ENCODE data around the gene CXCR4. TPM values are rescaled to one million over a fixed set of nuclear protein-coding genes. Genes with fewer than 3 reads are reported as not detected.

CXCR4 gene
- total RNA-seq, 2 experiments from 2014 or later, result 202 to 212 TPM

GRCh38 chr2:136137982-136138381 is 20.0 kb upstream of the CXCR4 start:
- Mint-ChIP-seq H3K9me3 (no peaks in the 10 kb centered on the region), H3K27me3 (peaks cover 55% of the 10 kb centered on the region), H3K4me3 (no peak overlapping the region), H3K4me1 (peaks cover 66% of the 10 kb centered on the region), H3K27ac (no peak overlapping the region), H3K36me3 (ENCODE audit: low read depth) (peaks cover 3% of the 10 kb centered on the region)
- POLR2A ChIA-PET, result interaction anchor here (0.7 to 11.1 kb wide), 6 partner anchors 13 to 189 kb away, joined by 3 to 184 read pairs (median 18); partner anchors contain the start of gene CXCR4
- DNase-seq, result no peak
- CTCF ChIA-PET, result interaction anchor here (0.9 kb wide), 1 partner anchor 247 kb away, joined by 3 read pairs; no protein-coding TSS in a partner anchor

- H3K9me3 Mint-ChIP-seq, result no peaks in the 10 kb centered on the region
- no peak for DNase-seq
- H3K4me1 Mint-ChIP-seq, result peaks cover 77% of the 10 kb centered on the region
- CTCF ChIA-PET, result interaction anchor here (0.6 to 1.0 kb wide), 3 partner anchors 138 to 248 kb away, joined by 3 to 4 read pairs (median 4); no protein-coding TSS in a partner anchor
- peaks cover 48% of the 10 kb centered on the region for H3K27me3 Mint-ChIP-seq
- peak overlapping the region; percentile 86 for H3K27ac Mint-ChIP-seq
- peaks cover 3% of the 10 kb centered on the region for H3K36me3 Mint-ChIP-seq (ENCODE audit: low read depth)
- POLR2A ChIA-PET, result interaction anchor here (0.8 to 11.1 kb wide), 26 partner anchors 12 to 606 kb away, joined by 3 to 184 read pairs (median 6); partner anchors contain the start of genes CXCR4, MCM6, R3HDM1 and ZRANB3
- no peak overlapping the region for H3K4me3 Mint-ChIP-seq
Measured at GRCh38 chr2:136136931-136137330, 19.0 kb upstream of the CXCR4 start.

GRCh38 chr2:136135921-136136906 is 18.3 kb upstream of the CXCR4 start:
- DNase-seq, result peak; percentile 67
- H3K27me3 Mint-ChIP-seq, result peaks cover 43% of the 10 kb centered on the region
- peak overlapping the region; percentile 86 for H3K27ac Mint-ChIP-seq
- no peak overlapping the region for H3K4me3 Mint-ChIP-seq
- ChIA-PET POLR2A (interaction anchor here (0.7 to 11.1 kb wide), 30 partner anchors 11 to 605 kb away, joined by 3 to 184 read pairs (median 6); partner anchors contain the start of genes CXCR4, DARS1, MCM6 and R3HDM1), CTCF (interaction anchor here (0.8 to 1.3 kb wide), 3 partner anchors 151 to 240 kb away, joined by 3 to 4 read pairs (median 3); partner anchors contain the start of gene DARS1)
- peaks cover 3% of the 10 kb centered on the region for H3K36me3 Mint-ChIP-seq (ENCODE audit: low read depth)
- no peaks in the 10 kb centered on the region for H3K9me3 Mint-ChIP-seq
- peaks cover 84% of the 10 kb centered on the region for H3K4me1 Mint-ChIP-seq

DNA sequence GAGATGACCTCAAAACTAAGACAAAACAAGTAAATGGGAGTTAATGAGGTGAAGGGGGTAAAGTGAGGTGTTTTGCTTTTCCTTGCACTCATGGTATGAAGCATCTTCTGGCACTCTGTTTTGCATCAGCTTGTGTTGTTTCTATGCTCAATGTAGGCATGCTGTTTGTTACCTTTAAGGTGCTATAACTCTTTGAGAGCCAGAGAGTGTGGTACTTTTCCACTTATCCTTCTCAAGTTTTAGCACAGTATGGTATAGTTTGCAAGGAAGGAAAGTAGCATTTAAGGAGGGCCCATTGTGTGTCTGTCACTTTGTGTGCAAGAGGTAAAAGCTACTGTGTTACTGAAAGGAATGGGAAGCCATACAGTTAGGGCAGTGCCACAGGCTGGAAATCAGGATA is 17.5 kb upstream of the CXCR4 start:
- Mint-ChIP-seq H3K36me3 (ENCODE audit: low read depth) (peaks cover 3% of the 10 kb centered on the region), H3K4me1 (peaks cover 89% of the 10 kb centered on the region), H3K4me3 (no peak overlapping the region), H3K9me3 (no peaks in the 10 kb centered on the region), H3K27ac (peak overlapping the region; percentile 86), H3K27me3 (peaks cover 44% of the 10 kb centered on the region)
- ChIA-PET POLR2A (interaction anchor here (1.1 to 11.1 kb wide), 22 partner anchors 10 to 260 kb away, joined by 3 to 184 read pairs (median 7); partner anchors contain the start of genes CXCR4, DARS1 and MCM6), CTCF (interaction anchor here (1.3 kb wide), 1 partner anchor 150 kb away, joined by 3 read pairs; the partner anchor contains the start of gene DARS1)
- DNase-seq, result no peak

- peaks cover 3% of the 10 kb centered on the region for H3K36me3 Mint-ChIP-seq (ENCODE audit: low read depth)
Measured at GRCh38 chr2:136134126-136134525, 16.2 kb upstream of the CXCR4 start.

GRCh38 chr2:136133586-136133985 is 15.6 kb upstream of the CXCR4 start:
- DNase-seq, result no peak
- CTCF ChIA-PET, result interaction anchor here (1.0 to 1.5 kb wide), 6 partner anchors 15 to 248 kb away, joined by 3 to 5 read pairs (median 3); no protein-coding TSS in a partner anchor
- Mint-ChIP-seq H3K36me3 (ENCODE audit: low read depth) (peaks cover 3% of the 10 kb centered on the region), H3K4me3 (peak overlapping the region; percentile 27), H3K9me3 (no peaks in the 10 kb centered on the region), H3K27ac (peak overlapping the region; percentile 63), H3K27me3 (peaks cover 47% of the 10 kb centered on the region), H3K4me1 (peaks cover 96% of the 10 kb centered on the region)
- POLR2A ChIA-PET, result interaction anchor here (0.8 to 11.1 kb wide), 13 partner anchors 10 to 258 kb away, joined by 3 to 184 read pairs (median 8); partner anchors contain the start of gene CXCR4

More at GRCh38 chr2:136134126-136134525, 16.2 kb upstream of the CXCR4 start:
- DNase-seq, result peak; percentile 67
- POLR2A ChIA-PET, result interaction anchor here (0.7 to 11.1 kb wide), 16 partner anchors 10 to 259 kb away, joined by 3 to 184 read pairs (median 6); partner anchors contain the start of gene CXCR4
- H3K27ac Mint-ChIP-seq, result peak overlapping the region; percentile 63
- CTCF ChIA-PET, result interaction anchor here (1.0 to 1.5 kb wide), 6 partner anchors 15 to 247 kb away, joined by 3 to 5 read pairs (median 3); no protein-coding TSS in a partner anchor
- peak overlapping the region; percentile 27 for H3K4me3 Mint-ChIP-seq
- peaks cover 94% of the 10 kb centered on the region for H3K4me1 Mint-ChIP-seq
- no peaks in the 10 kb centered on the region for H3K9me3 Mint-ChIP-seq
- peaks cover 45% of the 10 kb centered on the region for H3K27me3 Mint-ChIP-seq

DNA sequence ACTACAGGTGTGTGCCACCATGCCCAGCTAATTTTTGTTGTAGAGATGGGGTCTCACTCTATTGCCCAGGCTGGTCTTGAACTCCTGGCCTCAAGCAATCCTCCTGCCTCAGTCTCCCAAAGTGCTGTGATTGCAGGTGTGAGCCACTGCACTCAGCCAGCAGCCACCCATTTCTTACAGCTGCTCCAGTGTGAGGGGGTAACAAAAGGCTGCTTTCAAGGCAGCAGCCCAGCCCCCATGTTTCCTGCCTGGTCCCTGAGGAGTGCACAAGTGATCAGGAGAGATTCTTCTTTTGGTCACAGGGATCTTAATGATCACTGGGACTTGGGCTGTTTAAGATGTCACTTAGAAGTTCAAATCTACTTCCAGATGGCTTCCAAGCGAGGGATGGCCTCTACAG is 15.2 kb upstream of the CXCR4 start:
- POLR2A ChIA-PET, result interaction anchor here (1.5 to 11.1 kb wide), 9 partner anchors 9 to 257 kb away, joined by 7 to 184 read pairs (median 13); partner anchors contain the start of genes CXCR4, DARS1 and MCM6

DNA sequence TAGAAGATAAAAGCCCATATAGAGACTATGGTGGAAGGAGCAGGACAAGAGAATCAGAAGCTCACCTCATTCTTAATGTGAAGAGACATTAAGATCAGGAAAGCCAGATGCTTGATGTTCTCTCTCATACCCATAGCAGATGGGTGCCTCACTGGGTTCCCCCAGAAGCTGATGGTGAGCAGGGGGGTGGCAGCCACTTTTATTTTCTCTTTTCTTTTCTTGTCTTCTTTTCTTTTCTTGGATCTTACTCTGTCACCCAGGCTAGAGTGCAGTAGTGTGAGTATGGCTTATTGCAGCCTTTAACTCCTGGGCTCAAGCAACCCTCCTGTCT is 14.8 kb upstream of the CXCR4 start:
- no peak for DNase-seq
- Mint-ChIP-seq H3K27me3 (peaks cover 46% of the 10 kb centered on the region), H3K27ac (peak overlapping the region; percentile 86), H3K36me3 (ENCODE audit: low read depth) (peaks cover 3% of the 10 kb centered on the region), H3K4me1 (peaks cover 96% of the 10 kb centered on the region), H3K4me3 (peak overlapping the region; percentile 60), H3K9me3 (no peaks in the 10 kb centered on the region)
- POLR2A ChIA-PET, result interaction anchor here (1.3 to 11.1 kb wide), 10 partner anchors 9 to 257 kb away, joined by 5 to 184 read pairs (median 13); partner anchors contain the start of genes CXCR4, DARS1 and MCM6
- CTCF ChIA-PET, result interaction anchor here (1.9 kb wide), 1 partner anchor 252 kb away, joined by 6 read pairs; no protein-coding TSS in a partner anchor

More for the DNA sequence above, 15.2 kb upstream of the CXCR4 start:
- CTCF ChIA-PET, result interaction anchor here (1.2 to 1.9 kb wide), 3 partner anchors 219 to 251 kb away, joined by 3 to 6 read pairs (median 4); no protein-coding TSS in a partner anchor
- peaks cover 98% of the 10 kb centered on the region for H3K4me1 Mint-ChIP-seq
- H3K27ac Mint-ChIP-seq, result no peak overlapping the region
- no peak for DNase-seq
- peaks cover 48% of the 10 kb centered on the region for H3K27me3 Mint-ChIP-seq
- H3K36me3 Mint-ChIP-seq (ENCODE audit: low read depth), result peaks cover 3% of the 10 kb centered on the region
- H3K9me3 Mint-ChIP-seq, result no peaks in the 10 kb centered on the region
- H3K4me3 Mint-ChIP-seq, result no peak overlapping the region

DNA sequence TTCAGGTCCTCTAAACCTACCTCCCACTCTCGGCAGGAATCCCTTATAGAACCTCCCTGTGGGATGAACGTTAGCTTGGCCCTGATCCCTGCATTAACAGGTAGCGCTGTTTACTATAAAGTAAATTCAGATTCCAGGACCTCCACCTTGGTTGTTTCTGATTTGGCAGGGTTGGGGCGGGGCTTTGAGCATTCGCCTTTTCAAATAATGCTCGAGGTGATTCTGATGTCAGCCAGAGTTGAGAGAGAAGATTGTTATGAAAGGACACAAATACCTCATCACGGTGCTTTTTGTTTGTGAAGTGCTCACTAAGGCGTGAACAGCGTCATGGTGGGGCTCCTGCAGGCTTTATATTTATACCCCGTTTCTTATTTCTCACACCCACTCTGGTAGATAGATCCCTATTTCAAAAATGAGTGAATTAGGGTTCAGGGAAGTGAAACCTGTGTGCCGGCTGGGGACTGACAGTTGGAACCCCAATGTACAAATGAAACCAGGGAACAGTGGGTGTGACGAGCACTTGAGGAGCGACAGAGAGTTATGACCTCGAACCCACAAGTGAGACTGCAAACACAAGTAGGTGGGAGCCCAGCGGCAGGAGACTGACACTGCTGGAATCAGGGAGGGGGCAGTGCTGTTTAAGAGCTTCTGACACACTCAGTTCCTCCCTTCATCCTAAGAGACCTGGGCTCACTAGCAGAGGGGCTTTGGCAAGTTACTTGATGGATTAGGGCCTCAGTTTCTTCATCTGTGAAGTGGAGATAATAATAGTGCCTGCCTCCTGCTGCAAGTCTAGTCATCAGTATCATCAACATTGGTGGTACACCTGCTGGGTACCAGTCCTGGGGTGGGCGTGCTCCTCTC is 14.2 kb upstream of the CXCR4 start:
- Mint-ChIP-seq H3K4me3 (peak overlapping the region; percentile 60), H3K9me3 (no peaks in the 10 kb centered on the region), H3K27ac (peak overlapping the region; percentile 86), H3K4me1 (peaks cover 91% of the 10 kb centered on the region), H3K27me3 (peaks cover 46% of the 10 kb centered on the region), H3K36me3 (ENCODE audit: low read depth) (peaks cover 3% of the 10 kb centered on the region)
- ChIA-PET POLR2A (interaction anchor here (0.6 to 11.1 kb wide), 12 partner anchors 14 to 256 kb away, joined by 3 to 184 read pairs (median 12); partner anchors contain the start of genes CXCR4, DARS1 and MCM6), CTCF (interaction anchor here (1.9 kb wide), 1 partner anchor 252 kb away, joined by 6 read pairs; no protein-coding TSS in a partner anchor)
- DNase-seq, result peak; percentile 69

- H3K36me3 Mint-ChIP-seq (ENCODE audit: low read depth), result no peaks in the 10 kb centered on the region
- DNase-seq, result peak; percentile 42
- H3K27ac Mint-ChIP-seq, result peak overlapping the region; percentile 86
- peaks cover 45% of the 10 kb centered on the region for H3K27me3 Mint-ChIP-seq
- H3K4me1 Mint-ChIP-seq, result peaks cover 85% of the 10 kb centered on the region
- POLR2A ChIA-PET, result interaction anchor here (0.6 to 11.1 kb wide), 11 partner anchors 13 to 256 kb away, joined by 3 to 184 read pairs (median 7); partner anchors contain the start of genes CXCR4, DARS1 and MCM6
- peak overlapping the region; percentile 60 for H3K4me3 Mint-ChIP-seq
- no peaks in the 10 kb centered on the region for H3K9me3 Mint-ChIP-seq
- CTCF ChIA-PET, result interaction anchor here (1.9 kb wide), 1 partner anchor 253 kb away, joined by 6 read pairs; no protein-coding TSS in a partner anchor
Measured at GRCh38 chr2:136131484-136131960, 13.6 kb upstream of the CXCR4 start.

GRCh38 chr2:136130511-136130910 is 12.6 kb upstream of the CXCR4 start:
- H3K9me3 Mint-ChIP-seq, result no peaks in the 10 kb centered on the region
- peak overlapping the region; percentile 6 for H3K27ac Mint-ChIP-seq
- H3K27me3 Mint-ChIP-seq, result peaks cover 51% of the 10 kb centered on the region
- H3K4me1 Mint-ChIP-seq, result peaks cover 74% of the 10 kb centered on the region
- ChIA-PET POLR2A (interaction anchor here (0.9 to 11.1 kb wide), 8 partner anchors 12 to 255 kb away, joined by 4 to 184 read pairs (median 9); partner anchors contain the start of genes CXCR4, DARS1 and MCM6), CTCF (no interaction called here)
- H3K4me3 Mint-ChIP-seq, result no peak overlapping the region
- no peaks in the 10 kb centered on the region for H3K36me3 Mint-ChIP-seq (ENCODE audit: low read depth)
- no peak for DNase-seq

All from activated CD4-positive, alpha-beta memory T cell treated with anti-CD3 and anti-CD28 coated beads, Interleukin-2, amount 10 ng/mL, durations not matched to agents 7 days and 5 days (primary cell).